Measurements from ENCODE around the gene NXPH1.
A peak's percentile ranks its signal among the peaks of the same experiment; 100 is the strongest.

DNA sequence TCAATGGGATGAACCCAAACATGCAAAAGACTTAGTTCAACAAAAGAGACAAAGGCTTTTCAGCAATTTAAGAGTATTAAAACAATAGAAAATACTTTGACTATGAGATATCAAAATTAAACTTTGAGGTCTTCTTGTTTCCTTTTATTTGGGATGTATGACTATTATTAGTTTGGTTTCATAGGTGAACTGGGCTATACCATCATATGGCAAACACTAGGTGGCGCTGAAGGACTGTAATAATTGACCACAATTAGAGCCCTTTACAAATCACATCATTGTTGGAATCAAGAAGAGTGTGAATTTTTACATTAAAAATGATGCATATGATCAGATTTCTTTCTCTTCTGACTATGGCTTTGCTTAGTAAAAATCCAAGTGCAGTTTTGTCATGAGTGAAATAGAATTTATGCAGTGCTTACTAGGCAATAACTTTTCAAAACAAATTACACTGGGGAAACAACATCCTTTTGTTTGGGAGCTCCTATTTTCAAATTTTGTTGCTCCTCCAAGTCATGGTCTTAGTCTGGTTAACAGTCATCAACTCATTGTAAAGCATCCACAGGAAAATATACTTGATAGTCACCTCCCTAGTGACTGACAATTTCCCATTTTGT lies 14.7 kb upstream of the NXPH1 start:
- TF ChIP-seq JUND (IDR thresholded peaks at IDR 0.05): no peak
- TF ChIP-seq CTCF (IDR thresholded peaks at IDR 0.05): peak; percentile 98
- TF ChIP-seq POLR2AphosphoS5 (IDR thresholded peaks at IDR 0.05; ENCODE audit: low read depth, low read length): no peak
- TF ChIP-seq SIN3A (IDR thresholded peaks at IDR 0.05; ENCODE audit: borderline replicate concordance, low read depth, low read length): no peak
- no peak for TF ChIP-seq YY1 (IDR thresholded peaks at IDR 0.05; ENCODE audit: low read depth)
- TF ChIP-seq, protein P1, sequence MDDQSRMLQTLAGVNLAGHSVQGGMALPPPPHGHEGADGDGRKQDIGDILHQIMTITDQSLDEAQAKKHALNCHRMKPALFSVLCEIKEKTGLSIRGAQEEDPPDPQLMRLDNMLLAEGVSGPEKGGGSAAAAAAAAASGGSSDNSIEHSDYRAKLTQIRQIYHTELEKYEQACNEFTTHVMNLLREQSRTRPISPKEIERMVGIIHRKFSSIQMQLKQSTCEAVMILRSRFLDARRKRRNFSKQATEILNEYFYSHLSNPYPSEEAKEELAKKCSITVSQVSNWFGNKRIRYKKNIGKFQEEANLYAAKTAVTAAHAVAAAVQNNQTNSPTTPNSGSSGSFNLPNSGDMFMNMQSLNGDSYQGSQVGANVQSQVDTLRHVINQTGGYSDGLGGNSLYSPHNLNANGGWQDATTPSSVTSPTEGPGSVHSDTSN (IDR thresholded peaks at IDR 0.05): no peak
- TF ChIP-seq RFX5 (IDR thresholded peaks at IDR 0.05; ENCODE audit: low read length): peak; percentile 19; the same call in 1 of the 2 replicates
- TF ChIP-seq FOXM1 (IDR thresholded peaks at IDR 0.05; ENCODE audit: low read depth): no peak
- TF ChIP-seq, protein P2, sequence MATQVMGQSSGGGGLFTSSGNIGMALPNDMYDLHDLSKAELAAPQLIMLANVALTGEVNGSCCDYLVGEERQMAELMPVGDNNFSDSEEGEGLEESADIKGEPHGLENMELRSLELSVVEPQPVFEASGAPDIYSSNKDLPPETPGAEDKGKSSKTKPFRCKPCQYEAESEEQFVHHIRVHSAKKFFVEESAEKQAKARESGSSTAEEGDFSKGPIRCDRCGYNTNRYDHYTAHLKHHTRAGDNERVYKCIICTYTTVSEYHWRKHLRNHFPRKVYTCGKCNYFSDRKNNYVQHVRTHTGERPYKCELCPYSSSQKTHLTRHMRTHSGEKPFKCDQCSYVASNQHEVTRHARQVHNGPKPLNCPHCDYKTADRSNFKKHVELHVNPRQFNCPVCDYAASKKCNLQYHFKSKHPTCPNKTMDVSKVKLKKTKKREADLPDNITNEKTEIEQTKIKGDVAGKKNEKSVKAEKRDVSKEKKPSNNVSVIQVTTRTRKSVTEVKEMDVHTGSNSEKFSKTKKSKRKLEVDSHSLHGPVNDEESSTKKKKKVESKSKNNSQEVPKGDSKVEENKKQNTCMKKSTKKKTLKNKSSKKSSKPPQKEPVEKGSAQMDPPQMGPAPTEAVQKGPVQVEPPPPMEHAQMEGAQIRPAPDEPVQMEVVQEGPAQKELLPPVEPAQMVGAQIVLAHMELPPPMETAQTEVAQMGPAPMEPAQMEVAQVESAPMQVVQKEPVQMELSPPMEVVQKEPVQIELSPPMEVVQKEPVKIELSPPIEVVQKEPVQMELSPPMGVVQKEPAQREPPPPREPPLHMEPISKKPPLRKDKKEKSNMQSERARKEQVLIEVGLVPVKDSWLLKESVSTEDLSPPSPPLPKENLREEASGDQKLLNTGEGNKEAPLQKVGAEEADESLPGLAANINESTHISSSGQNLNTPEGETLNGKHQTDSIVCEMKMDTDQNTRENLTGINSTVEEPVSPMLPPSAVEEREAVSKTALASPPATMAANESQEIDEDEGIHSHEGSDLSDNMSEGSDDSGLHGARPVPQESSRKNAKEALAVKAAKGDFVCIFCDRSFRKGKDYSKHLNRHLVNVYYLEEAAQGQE (IDR thresholded peaks at IDR 0.05; ENCODE audit: low read depth, low read length): no peak
- TF ChIP-seq TCF12 (IDR thresholded peaks at IDR 0.05): no peak
- TF ChIP-seq MXI1 (IDR thresholded peaks at IDR 0.05; ENCODE audit: low read depth, low read length): no peak
- TF ChIP-seq SMC3 (IDR thresholded peaks at IDR 0.05; ENCODE audit: low read depth, low read length): peak; percentile 80
- no peak for TF ChIP-seq GABPA (IDR thresholded peaks at IDR 0.05; ENCODE audit: low read depth)

Data from SK-N-SH (cell line).